Measurements from ENCODE around the gene SORCS2. TPM values are rescaled to one million over a fixed set of nuclear protein-coding genes. Genes with fewer than 3 reads are reported as not detected.

The SORCS2 gene
- total and polyA plus RNA-seq, 2 of the 8 experiments (the other 6 are each of a cell fraction or from before 2014, with no cell fraction given): 0.36 to 1.8 TPM

DNA sequence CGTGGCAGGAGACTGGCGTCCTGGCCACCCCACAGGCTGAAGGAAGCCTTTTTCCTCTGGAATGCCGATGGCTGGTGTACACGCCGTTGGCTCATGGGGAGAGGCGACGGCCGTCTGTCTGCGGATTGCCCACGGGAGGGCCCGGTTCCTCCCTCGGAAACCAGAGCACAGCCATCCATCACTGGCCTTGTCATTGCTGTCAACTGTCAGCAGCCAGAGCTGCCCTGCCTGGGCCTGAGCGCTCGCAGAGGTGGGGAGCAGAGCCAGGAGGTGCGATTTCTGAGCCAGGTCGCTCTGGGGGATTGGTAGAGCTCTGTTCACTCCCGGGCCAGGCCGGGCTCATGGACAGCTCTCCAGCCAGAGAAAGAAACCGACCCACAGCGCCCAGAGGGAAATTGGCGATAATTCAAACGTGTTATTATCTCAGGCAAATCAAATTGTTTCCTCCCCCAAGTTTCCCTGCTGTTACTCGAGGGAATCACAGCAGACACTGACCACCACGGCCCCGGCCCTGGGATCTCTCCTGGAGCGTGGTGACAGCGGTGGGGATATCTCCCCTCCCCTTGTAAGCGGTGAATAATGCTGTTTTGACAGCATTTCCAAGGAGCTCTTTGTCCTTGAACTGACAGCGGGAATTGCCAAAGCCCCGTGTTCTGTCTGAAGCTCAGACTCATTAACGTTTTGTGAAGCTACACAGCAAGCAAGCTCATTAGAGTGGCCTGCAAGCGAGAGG lies 463.3 kb downstream of the SORCS2 start:
- Histone ChIP-seq H2BK120ac (replicated peaks; ENCODE audit: low read depth, low read length) (no peak overlapping the region), H2BK5ac (ENCODE audit: low read depth, low read length) (no peak overlapping the region), H3K79me1 (ENCODE audit: low read depth, low read length) (no peaks in the 10 kb centered on the region), H2BK15ac (ENCODE audit: low read length) (no peak overlapping the region), H2AK5ac (ENCODE audit: low read depth, low read length) (no peak overlapping the region), H3K4me1 (replicated peaks in 1 of 4; ENCODE audit: control insufficient read depth in 3 of 4, insufficient read depth in 4 of 4, low read length in 3 of 4) (peaks cover 0 to 13% (median 11%) of the 10 kb centered on the region in 4 experiments; a peak in 6 of 7 replicates), H3K14ac (ENCODE audit: insufficient read length) (no peak overlapping the region), H3K4ac (replicated peaks; ENCODE audit: insufficient read length, low read depth, low read length) (no peak overlapping the region), H3K27ac (ENCODE audit: low read depth, low read length) (no peak overlapping the region), H3K23me2 (ENCODE audit: low read depth, low read length) (peaks cover 9% of the 10 kb centered on the region; the same call in 1 of the 2 replicates), H3K56ac (replicated peaks; ENCODE audit: insufficient read length, low read depth, low read length) (no peak overlapping the region), H2BK20ac (ENCODE audit: low read length) (no peak overlapping the region), H3K23ac (ENCODE audit: insufficient read length) (no peak overlapping the region), H2AFZ (ENCODE audit: low read length) (no peak overlapping the region), H2BK12ac (ENCODE audit: low read depth, low read length) (no peak overlapping the region), H3K4me3 (ENCODE audit: extremely low read depth in 1 of 4, insufficient read depth in 2 of 4, low read depth in 3 of 4, low read length in 4 of 4) (no peak overlapping the region), H4K5ac (ENCODE audit: insufficient read length, low read depth, low read length) (no peak overlapping the region), H4K91ac (replicated peaks; ENCODE audit: insufficient read length, low read length) (no peak overlapping the region), H3K18ac (ENCODE audit: extremely low read depth, low read length) (no peak overlapping the region), H3K4me2 (ENCODE audit: insufficient read depth in 1 of 2, low read depth in 2 of 2, low read length in 2 of 2) (no peak overlapping the region), H3K36me3 (ENCODE audit: control insufficient read depth in 2 of 4, insufficient read depth in 4 of 4, low read length in 3 of 4) (no peaks in the 10 kb centered on the region), H3K27me3 (replicated peaks in 1 of 4; ENCODE audit: control insufficient read depth in 3 of 4, extremely low read depth in 1 of 4, insufficient read depth in 3 of 4, low read length in 3 of 4) (no peaks in the 10 kb centered on the region), H3K9me3 (ENCODE audit: insufficient read depth in 2 of 2, low read depth in 1 of 2, low read length in 1 of 2) (no peaks in the 10 kb centered on the region), H3K9ac (replicated peaks in 1 of 4; ENCODE audit: extremely low read depth in 1 of 4, low read depth in 3 of 4, low read length in 3 of 4) (no peak overlapping the region), H4K20me1 (replicated peaks in 1 of 2; ENCODE audit: control insufficient read depth in 1 of 2, insufficient read depth in 2 of 2, low read length in 2 of 2) (no peaks in the 10 kb centered on the region), H3K79me2 (ENCODE audit: control insufficient read depth in 1 of 2, insufficient read depth in 2 of 2, low read length in 2 of 2) (no peaks in the 10 kb centered on the region), H4K8ac (ENCODE audit: extremely low read depth, insufficient read depth, low read length) (no peak overlapping the region)
- no peak for DNase-seq (ENCODE audit: low read depth in 1 of 2, low spot score in 2 of 2)
- POLR2A ChIA-PET (ENCODE audit: partially characterized antibody): no interaction called here
- TF ChIP-seq TAF7 (optimal IDR thresholded peaks at IDR 0.05; ENCODE audit: borderline replicate concordance, low read depth, low read length): no peak
- no peak for TF ChIP-seq TAF1 (IDR thresholded peaks at IDR 0.05; ENCODE audit: low read depth, low read length)
- no peak for TF ChIP-seq EZH2 (IDR thresholded peaks at IDR 0.05; ENCODE audit: low read depth, low read length, severe bottlenecking)
- no peak for TF ChIP-seq E2F6 (IDR thresholded peaks at IDR 0.05)
- TF ChIP-seq RBBP5 (IDR thresholded peaks at IDR 0.05; ENCODE audit: borderline replicate concordance, low read depth, low read length): no peak
- FAIRE-seq: no peak
- CTCF ChIA-PET (ENCODE audit: partially characterized antibody): interaction anchor here (1.1 to 1.5 kb wide), 3 partner anchors 12 to 184 kb away, joined by 3 to 4 read pairs (median 3); no protein-coding TSS in a partner anchor
- 85% methylated on average over 30 of the region's 32 CpGs; no CpG with 5 or more reads in 1 of the 2 experiments for WGBS, 2 experiments (ENCODE audit: extremely low coverage in 1 of 2, insufficient coverage in 1 of 2, insufficient read length in 1 of 2, insufficient replicate concordance in 2 of 2, low coverage in 1 of 2, low lambda C conversion rate in 2 of 2, missing lambda C conversion rate in 1 of 2)
